CD4-positive, alpha-beta T cell treated with Interleukin-6 at 100 ng/mL for 8 hours (primary cell): ENCODE measurements around the gene MET.
"Not testable (repeated sequence)": the region's sequence is repeated elsewhere in the genome, so short reads cannot be mapped to it uniquely, and the experiment has no call there.

Experiments
- DNase-seq: peaks from one replicate; pipeline ENCODE4 v3.0.0-alpha.2; 2020; ENCODE audit warnings: mixed read lengths, low spot score

MET gene

GRCh38 chr7:116728413-116728812, 56.4 kb downstream of the MET start:
- no peak for DNase-seq

GRCh38 chr7:116730097-116731022, 58.4 kb downstream of the MET start:
- DNase-seq, result no peak

GRCh38 chr7:116731023-116731395, 59.0 kb downstream of the MET start:
- DNase-seq, result no peak

GRCh38 chr7:116731445-116732335, 59.7 kb downstream of the MET start:
- no peak for DNase-seq

GRCh38 chr7:116732788-116733694, 61.0 kb downstream of the MET start:
- DNase-seq, result no peak

- DNase-seq, result no peak
These were observed 62.1 kb downstream of the MET start for GRCh38 chr7:116733924-116734580.

- DNase-seq, result no peak
These were observed 62.7 kb downstream of the MET start for GRCh38 chr7:116734710-116735109.

GRCh38 chr7:116736927-116737715, 65.1 kb downstream of the MET start:
- no peak for DNase-seq

- no peak for DNase-seq
These were observed 66.4 kb downstream of the MET start for GRCh38 chr7:116738378-116738777.

- no peak for DNase-seq
These were observed 67.3 kb downstream of the MET start for GRCh38 chr7:116739307-116739706.

- DNase-seq, result no peak
These were observed 68.2 kb downstream of the MET start for GRCh38 chr7:116740231-116740630.

- no peak for DNase-seq
These were observed 68.9 kb downstream of the MET start for GRCh38 chr7:116740755-116741462.

- DNase-seq, result no peak
These were observed 69.8 kb downstream of the MET start for GRCh38 chr7:116741625-116742316.

GRCh38 chr7:116742641-116743040, 70.6 kb downstream of the MET start:
- DNase-seq, result no peak

GRCh38 chr7:116743835-116744234, 71.8 kb downstream of the MET start:
- DNase-seq, result not testable (repeated sequence)

- DNase-seq, result not testable (repeated sequence)
These were observed 74.4 kb downstream of the MET start for GRCh38 chr7:116746388-116746787.

- DNase-seq, result not testable (repeated sequence)
These were observed 79.1 kb downstream of the MET start for GRCh38 chr7:116751070-116751469.

- DNase-seq, result no peak
These were observed 80.5 kb downstream of the MET start for GRCh38 chr7:116752305-116753074.
